NCI-H524 treated with DMSO at 0.1 percent for 48 hours (cell line): Measurements from ENCODE around the gene GPC6.

Experiments used
- DNase-seq: peaks from one replicate; lab custom pipeline; 2025; lab: John Stamatoyannopoulos, UW

GPC6 gene

GRCh38 chr13:93975242-93975641 lies 748.6 kb downstream of the GPC6 start:
- DNase-seq: no peak

DNA sequence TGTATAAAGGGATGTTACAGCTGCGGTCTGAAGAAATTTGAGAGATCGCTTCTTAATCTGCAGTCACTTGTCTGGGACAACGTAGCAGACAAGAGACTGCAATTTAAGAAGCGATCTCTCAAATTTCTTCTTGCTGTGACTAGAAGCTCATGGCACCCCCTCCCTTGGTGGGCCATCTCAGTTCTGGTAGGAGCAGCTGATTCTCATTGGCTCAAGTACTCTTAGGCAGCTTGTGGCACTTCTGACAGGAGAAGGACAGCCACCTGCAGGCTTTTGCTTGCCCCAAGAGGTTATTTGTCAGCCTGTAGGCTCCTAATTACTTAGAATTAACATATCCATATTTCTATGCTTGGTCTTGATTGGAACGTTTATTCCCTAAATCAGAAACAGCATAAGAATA lies 749.9 kb downstream of the GPC6 start:
- DNase-seq: peak; percentile 98

DNA sequence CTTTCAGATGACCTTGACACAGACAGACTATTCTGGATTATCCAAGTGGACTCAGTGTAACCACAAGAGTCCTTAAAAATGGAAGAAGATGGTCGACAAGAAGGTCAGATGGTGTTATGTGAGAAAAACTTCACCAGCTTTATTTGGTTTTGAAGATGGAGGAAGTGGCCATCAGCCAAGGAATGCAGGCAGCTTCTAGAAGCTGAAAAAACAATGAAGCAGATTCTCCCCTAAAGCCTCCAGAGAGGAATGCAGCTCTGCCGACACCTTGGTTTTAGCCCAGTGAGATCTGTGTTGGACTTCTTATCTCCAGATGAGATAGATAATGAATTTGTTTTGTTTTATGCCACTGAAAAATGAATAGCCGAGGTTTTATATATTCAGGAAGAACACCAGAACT lies 751.4 kb downstream of the GPC6 start:
- DNase-seq: no peak

DNA sequence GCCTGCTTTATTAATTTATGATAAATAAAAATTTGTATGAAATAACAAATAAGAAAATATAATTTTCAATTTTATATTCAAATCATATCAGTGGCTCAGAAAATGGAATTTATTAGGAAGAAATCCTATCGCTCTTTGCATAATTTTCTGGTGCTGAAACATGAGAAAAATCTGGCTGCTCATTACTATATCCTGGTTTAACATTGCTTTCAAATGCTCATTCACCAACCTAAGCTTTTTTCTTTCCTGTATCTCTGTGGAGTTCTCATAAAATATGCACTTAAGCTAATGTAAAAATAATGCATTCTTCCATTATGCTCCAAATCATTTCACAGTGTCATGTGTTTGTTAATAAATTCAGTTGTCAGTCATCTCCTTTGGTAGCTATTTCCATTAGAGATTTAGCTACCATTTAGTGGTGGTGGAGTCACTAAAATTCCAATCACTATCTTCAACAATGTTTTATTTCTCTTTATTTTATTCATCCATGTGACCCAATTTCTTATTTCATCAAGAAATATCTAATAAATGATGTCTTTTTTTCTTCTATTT lies 754.9 kb downstream of the GPC6 start:
- DNase-seq: no peak

- DNase-seq: no peak
Observed at GRCh38 chr13:93982179-93982918, 755.7 kb downstream of the GPC6 start.

DNA sequence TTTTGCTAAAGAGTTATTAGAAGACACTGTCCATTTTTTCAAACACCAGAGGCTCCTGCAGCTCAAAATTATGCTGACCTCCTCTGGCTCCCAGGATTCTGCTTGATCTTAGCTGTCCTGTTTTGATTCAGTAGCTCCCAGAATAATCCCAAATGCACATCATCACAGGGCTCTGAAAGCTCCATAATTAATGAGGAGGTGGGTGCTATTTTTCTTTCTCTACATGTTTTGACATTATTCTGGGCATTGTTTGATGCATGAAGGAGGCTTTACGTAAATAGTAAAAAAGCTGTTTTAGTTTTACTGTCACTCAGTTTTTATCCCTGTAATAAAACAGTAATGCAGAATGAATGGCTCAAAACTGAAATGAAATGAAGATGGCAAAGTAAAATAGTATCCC lies 757.4 kb downstream of the GPC6 start:
- DNase-seq: no peak

- no peak for DNase-seq
Observed at GRCh38 chr13:93984876-93985275, 758.3 kb downstream of the GPC6 start.

- DNase-seq: no peak
Observed at GRCh38 chr13:93987458-93987857, 760.9 kb downstream of the GPC6 start.

GRCh38 chr13:93991569-93991968 lies 765.0 kb downstream of the GPC6 start:
- DNase-seq: no peak

- DNase-seq: no peak
Observed at GRCh38 chr13:93996481-93996880, 769.9 kb downstream of the GPC6 start.

GRCh38 chr13:94006296-94006695 lies 779.7 kb downstream of the GPC6 start:
- no peak for DNase-seq

GRCh38 chr13:94007072-94007471 lies 780.5 kb downstream of the GPC6 start:
- DNase-seq: no peak

GRCh38 chr13:94009701-94010100 lies 783.1 kb downstream of the GPC6 start:
- DNase-seq: no peak

DNA sequence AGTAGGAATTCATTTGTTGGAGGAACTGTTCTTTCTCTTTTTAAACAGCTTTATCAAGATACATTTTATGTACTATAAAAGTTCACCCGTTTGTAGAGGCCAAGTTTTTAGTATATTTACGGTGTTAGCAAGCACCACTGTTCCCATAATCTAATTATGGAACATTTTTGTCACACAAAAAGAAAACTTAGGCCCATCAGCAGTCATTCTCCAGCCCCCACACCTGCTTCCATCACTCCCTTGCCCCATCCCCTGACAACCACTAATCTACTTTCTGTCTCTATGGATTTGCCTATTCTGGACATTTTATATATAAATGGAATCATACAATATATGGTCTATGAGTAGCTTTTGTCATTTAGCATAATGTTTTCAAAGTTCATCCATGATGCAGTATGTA lies 787.9 kb downstream of the GPC6 start:
- DNase-seq: no peak

- no peak for DNase-seq
Observed at GRCh38 chr13:94020426-94020825, 793.8 kb downstream of the GPC6 start.

DNA sequence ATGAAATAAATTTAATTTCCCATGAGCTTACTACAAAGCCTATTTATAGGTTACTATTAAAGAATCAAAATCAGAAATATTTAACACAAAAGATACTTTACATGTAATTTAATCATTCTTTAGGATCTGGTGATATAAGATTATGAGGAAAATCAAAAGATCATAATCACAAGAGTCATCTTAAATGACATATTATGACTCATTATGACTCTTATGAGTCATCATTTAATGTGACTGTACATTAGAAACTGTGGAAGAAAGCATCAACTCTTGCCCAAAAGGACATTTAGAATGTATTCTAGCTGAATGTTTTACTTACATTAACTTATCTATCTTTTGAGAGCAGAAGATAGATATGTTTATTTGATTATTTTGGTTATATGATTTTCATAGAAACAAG lies 794.2 kb downstream of the GPC6 start:
- no peak for DNase-seq

GRCh38 chr13:94028234-94028633 lies 801.6 kb downstream of the GPC6 start:
- no peak for DNase-seq

DNA sequence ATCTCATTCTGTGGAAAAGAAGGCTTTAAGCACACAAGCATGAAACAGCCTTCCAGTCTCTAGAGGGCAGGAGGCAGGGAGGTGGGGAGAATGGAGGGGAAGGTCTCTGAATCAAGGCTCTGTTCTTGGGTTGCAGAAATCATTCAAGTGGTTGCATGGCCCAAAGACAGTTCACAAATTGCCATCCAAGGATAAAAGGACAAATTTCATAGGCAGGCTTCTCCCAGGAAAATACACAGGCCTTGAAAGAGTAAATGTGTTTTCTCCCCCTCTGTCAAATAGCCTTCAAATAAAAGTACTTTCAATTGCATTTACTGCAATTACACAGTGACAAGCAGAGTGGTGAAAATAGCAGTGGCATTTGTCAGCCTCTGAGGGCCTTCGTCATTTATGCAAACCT lies 802.0 kb downstream of the GPC6 start:
- no peak for DNase-seq

DNA sequence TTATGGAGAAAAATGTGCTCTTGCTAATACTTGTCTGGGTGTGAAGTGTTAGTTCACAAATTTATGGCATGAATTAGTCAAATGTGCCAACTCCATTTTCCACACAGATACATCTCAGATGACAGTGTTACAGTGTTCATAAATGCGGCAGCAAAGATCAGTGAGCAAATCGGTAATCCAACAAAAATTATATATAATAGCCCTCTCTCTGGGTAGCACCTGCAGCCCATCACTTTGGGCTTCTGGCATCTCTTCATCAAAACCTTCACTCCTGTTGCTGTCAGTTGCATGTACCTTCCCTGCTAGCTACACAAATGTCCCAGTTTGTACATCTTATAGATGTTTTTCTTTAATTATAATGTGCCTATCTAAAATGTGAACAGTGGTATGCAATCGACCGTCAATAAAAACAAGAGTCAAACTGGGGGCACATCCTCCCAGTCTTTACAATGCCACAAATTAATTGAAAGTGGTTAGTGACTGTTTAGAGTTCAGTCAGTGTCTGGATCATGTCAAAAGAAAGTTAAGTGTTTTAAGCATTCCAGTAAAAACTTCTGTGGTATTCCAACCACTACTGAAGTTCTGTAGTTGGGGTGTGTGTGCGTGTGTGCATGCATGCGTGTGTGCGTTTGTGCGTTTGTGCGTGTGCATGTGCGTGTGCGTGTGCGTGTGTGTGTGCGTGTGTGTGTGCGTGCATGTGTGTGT lies 804.0 kb downstream of the GPC6 start:
- DNase-seq: no peak

- DNase-seq: no peak
Observed at GRCh38 chr13:94031609-94032008, 805.0 kb downstream of the GPC6 start.

- no peak for DNase-seq
Observed at GRCh38 chr13:94033098-94033497, 806.5 kb downstream of the GPC6 start.

DNA sequence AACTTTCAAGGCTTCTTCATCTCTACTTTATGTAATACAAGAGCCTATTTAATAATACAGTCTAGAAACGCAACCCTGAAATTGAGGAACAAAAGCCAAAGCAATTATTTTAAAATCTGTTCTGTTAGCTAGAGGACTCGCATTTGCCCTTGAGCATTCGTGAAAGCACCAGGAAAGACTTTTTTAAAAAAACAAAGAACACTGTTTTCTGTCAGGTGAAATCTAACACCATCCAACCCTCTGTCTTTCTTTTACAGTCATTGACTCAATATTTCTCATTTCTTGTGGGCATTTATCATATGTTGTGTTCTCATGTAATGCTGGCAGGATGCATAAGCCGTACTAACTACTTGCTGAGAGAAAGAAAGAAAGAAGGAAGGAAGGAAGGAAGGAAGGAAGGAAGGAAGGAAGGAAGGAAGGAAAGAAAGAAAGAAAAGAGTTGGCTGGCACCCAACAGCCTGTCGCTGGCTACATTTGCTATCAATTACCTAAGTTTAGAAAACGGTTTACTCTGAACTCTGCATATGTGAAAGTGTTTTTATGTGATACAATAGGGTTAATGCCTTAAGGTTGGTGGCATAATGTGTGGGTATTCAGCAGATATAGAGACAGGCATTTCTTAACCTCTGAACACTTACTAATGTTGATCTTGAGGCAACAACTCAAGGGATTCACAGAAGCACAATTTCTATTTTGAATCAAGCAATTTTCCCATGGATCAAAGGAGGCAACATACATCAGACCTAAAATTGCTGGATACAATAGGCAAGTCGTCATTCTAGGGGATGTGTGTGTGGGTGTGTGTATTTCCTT lies 807.4 kb downstream of the GPC6 start:
- DNase-seq: no peak

DNA sequence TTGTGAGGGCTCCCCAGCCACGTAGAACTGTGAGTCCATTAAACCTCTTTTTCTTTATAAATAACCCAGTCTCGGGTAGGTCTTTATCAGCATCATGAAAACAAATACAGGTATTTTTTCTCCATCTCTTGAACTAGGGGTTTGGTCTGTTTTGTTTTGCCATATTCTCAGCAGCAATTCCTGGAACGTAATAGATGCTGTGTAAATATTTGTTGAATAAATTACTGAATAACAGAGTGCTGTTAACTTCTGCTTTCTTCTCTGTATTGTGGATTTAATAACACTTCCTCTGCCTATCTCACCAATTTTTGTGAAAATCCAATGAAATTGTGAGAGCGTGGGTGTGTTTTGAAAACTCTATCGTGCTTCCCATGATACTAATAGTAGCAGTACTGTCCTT lies 823.4 kb downstream of the GPC6 start:
- DNase-seq: no peak
